RPMI7951 (cell line): ENCODE results near the gene ATF4. TPM values are rescaled to one million over a fixed set of nuclear protein-coding genes. Genes with fewer than 3 reads are reported as not detected.

ENCODE experiments used
- DNase-seq: peaks from one replicate; pipeline ENCODE4 v3.0.0-alpha.2; 2012; ENCODE audit warnings: low read depth
- total RNA-seq: library from RNA; depleted of rRNA; stranded (reverse); fragments of >200 nt; shearing (Covaris generic); gene quantifications from 2 replicates; pipeline ENCODE4 v1.2.3, GENCODE V29; 2014

The ATF4 gene
- total RNA-seq, 1 experiment from 2014 or later, result 217 TPM

- peak; percentile 37 for DNase-seq
These were observed 7.8 kb downstream of the ATF4 start for GRCh38 chr22:39528080-39528661.

GRCh38 chr22:39528681-39529486 lies 8.5 kb downstream of the ATF4 start:
- peak; percentile 79 for DNase-seq

GRCh38 chr22:39529487-39529851 lies 9.1 kb downstream of the ATF4 start:
- no peak for DNase-seq

- DNase-seq, result no peak
These were observed 9.8 kb downstream of the ATF4 start for GRCh38 chr22:39530116-39530515.

- peak; percentile 24 for DNase-seq
These were observed 10.4 kb downstream of the ATF4 start for GRCh38 chr22:39530692-39531331.

GRCh38 chr22:39532215-39533073 lies 12.1 kb downstream of the ATF4 start, which contains the start of gene RPS19BP1:
TSS of gene RPS19BP1 (minus strand) at chr22:39532748. CDS start at chr22:39532738, 10 bp downstream.
- peak; percentile 97 for DNase-seq

- DNase-seq, result no peak
These were observed 13.7 kb downstream of the ATF4 start for GRCh38 chr22:39534092-39534506.

GRCh38 chr22:39534591-39535356 lies 14.4 kb downstream of the ATF4 start:
- DNase-seq, result peak; percentile 51

- DNase-seq, result no peak
These were observed 15.0 kb downstream of the ATF4 start for GRCh38 chr22:39535357-39535725.

- no peak for DNase-seq
These were observed 15.6 kb downstream of the ATF4 start for GRCh38 chr22:39535831-39536449.

GRCh38 chr22:39536711-39537110 lies 16.3 kb downstream of the ATF4 start:
- no peak for DNase-seq

GRCh38 chr22:39537975-39538374 lies 17.6 kb downstream of the ATF4 start:
- DNase-seq, result no peak

GRCh38 chr22:39543095-39543494 lies 22.7 kb downstream of the ATF4 start:
- peak; percentile 30 for DNase-seq

- DNase-seq, result peak; percentile 42
These were observed 25.3 kb downstream of the ATF4 start for GRCh38 chr22:39545386-39546365.

- DNase-seq, result peak; percentile 48
These were observed 26.7 kb downstream of the ATF4 start for GRCh38 chr22:39546889-39547586.

- DNase-seq, result no peak
These were observed 27.2 kb downstream of the ATF4 start for GRCh38 chr22:39547587-39547947.

- no peak for DNase-seq
These were observed 33.1 kb downstream of the ATF4 start for GRCh38 chr22:39553429-39553828.

GRCh38 chr22:39554151-39554550 lies 33.8 kb downstream of the ATF4 start:
- no peak for DNase-seq
